Liver (tissue), 3 donors: ENCODE data around the gene PLXDC2.

ENCODE experiments used
- CTCF ChIP-seq: fragments of 150-350 bp; IDR thresholded peaks from 2 replicates; pipeline ENCODE4 v1.5.1; 2017; ENCODE audit warnings: improper control_type of control experiment, low read depth, low read length; ENCODE audit not compliant: missing input control
- SP1 ChIP-seq: IDR thresholded peaks from 2 replicates; pipeline ENCODE4 v1.6.1; 2018; ENCODE audit warnings: antibody characterized with exemption, mild to moderate bottlenecking
- YY1 ChIP-seq: IDR thresholded peaks from 2 replicates; pipeline ENCODE4 v1.6.1; 2016; ENCODE audit warnings: antibody characterized with exemption, mild to moderate bottlenecking
- TF ChIP-seq, protein P1 (sequence below): IDR thresholded peaks from 2 replicates; pipeline ENCODE4 v1.6.1; 2016; ENCODE audit warnings: antibody characterized with exemption
- TF ChIP-seq, protein P2 (sequence below): IDR thresholded peaks from 2 replicates; pipeline ENCODE4 v1.6.1; 2016; ENCODE audit warnings: antibody characterized with exemption
- donor health status: healthy.
- donor health status: healthy.

GRCh38 chr10:20105236-20105635, 289.0 kb downstream of the PLXDC2 start:
- TF ChIP-seq CTCF (no peak), SP1 (no peak), YY1 (no peak)
- TF ChIP-seq, protein P1, sequence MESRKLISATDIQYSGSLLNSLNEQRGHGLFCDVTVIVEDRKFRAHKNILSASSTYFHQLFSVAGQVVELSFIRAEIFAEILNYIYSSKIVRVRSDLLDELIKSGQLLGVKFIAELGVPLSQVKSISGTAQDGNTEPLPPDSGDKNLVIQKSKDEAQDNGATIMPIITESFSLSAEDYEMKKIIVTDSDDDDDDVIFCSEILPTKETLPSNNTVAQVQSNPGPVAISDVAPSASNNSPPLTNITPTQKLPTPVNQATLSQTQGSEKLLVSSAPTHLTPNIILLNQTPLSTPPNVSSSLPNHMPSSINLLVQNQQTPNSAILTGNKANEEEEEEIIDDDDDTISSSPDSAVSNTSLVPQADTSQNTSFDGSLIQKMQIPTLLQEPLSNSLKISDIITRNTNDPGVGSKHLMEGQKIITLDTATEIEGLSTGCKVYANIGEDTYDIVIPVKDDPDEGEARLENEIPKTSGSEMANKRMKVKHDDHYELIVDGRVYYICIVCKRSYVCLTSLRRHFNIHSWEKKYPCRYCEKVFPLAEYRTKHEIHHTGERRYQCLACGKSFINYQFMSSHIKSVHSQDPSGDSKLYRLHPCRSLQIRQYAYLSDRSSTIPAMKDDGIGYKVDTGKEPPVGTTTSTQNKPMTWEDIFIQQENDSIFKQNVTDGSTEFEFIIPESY = no peak
- TF ChIP-seq, protein P2, sequence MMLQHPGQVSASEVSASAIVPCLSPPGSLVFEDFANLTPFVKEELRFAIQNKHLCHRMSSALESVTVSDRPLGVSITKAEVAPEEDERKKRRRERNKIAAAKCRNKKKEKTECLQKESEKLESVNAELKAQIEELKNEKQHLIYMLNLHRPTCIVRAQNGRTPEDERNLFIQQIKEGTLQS = no peak
